MCF 10A (cell line): ENCODE measurements around the gene CABLES1. TPM values are rescaled to one million over a fixed set of nuclear protein-coding genes. Genes with fewer than 3 reads are reported as not detected.
"Not testable (repeated sequence)": the region's sequence is repeated elsewhere in the genome, so short reads cannot be mapped to it uniquely, and the experiment has no call there.

ENCODE experiments used
- BruUV-seq: library from RNA; stranded (reverse); fragments of 400-500 nt; replicated peaks from 2 replicates; lab custom pipeline; 2021; lab: Mats Ljungman, UMichigan
- CTCF ChIA-PET: fragments of 300-600 bp; sonication (Branson Sonifier 250); formaldehyde crosslinking; extraction: SDS; loops from one replicate; lab custom pipeline; 2021; ENCODE audit warnings: antibody characterized with exemption, inconsistent platforms; lab: Yijun Ruan, JAX
- POLR2A ChIA-PET: fragments of 300-600, 350-650 bp; sonication (Branson Sonifier 250); formaldehyde crosslinking; extraction: SDS; loops from one replicate; lab custom pipeline; 2020; ENCODE audit warnings: antibody characterized with exemption, inconsistent platforms; lab: Yijun Ruan, JAX
- DNase-seq: peaks from one replicate; pipeline ENCODE4 v3.0.0-alpha.2; 2018; ENCODE audit not compliant: unreplicated experiment
- H3K27ac Mint-ChIP-seq: one replicate; pipeline ENCODE4 v1.8.0; 2022; ENCODE audit warnings: mild to moderate bottlenecking, low read depth, mixed read lengths; ENCODE audit not compliant: unreplicated experiment
- H3K27me3 Mint-ChIP-seq: one replicate; pipeline ENCODE4 v1.8.0; 2022; ENCODE audit warnings: mixed read lengths; ENCODE audit not compliant: insufficient read depth, unreplicated experiment
- H3K36me3 Mint-ChIP-seq: one replicate; pipeline ENCODE4 v1.8.0; 2022; ENCODE audit warnings: mild to moderate bottlenecking, moderate library complexity, mixed read lengths; ENCODE audit not compliant: insufficient read depth, unreplicated experiment
- H3K4me1 Mint-ChIP-seq: one replicate; pipeline ENCODE4 v1.8.0; 2022; ENCODE audit warnings: mixed read lengths; ENCODE audit not compliant: insufficient read depth, unreplicated experiment
- H3K4me3 Mint-ChIP-seq: one replicate; pipeline ENCODE4 v1.8.0; 2022; ENCODE audit warnings: mild to moderate bottlenecking, moderate library complexity, mixed read lengths; ENCODE audit not compliant: unreplicated experiment
- H3K9me3 Mint-ChIP-seq: one replicate; pipeline ENCODE4 v1.8.0; 2022; ENCODE audit warnings: mixed read lengths; ENCODE audit not compliant: unreplicated experiment
- CTCF ChIP-seq: fragments of 200-600 bp; IDR thresholded peaks from one replicate; pipeline ENCODE4 v1.8.0; 2022; ENCODE audit warnings: antibody characterized with exemption, mild to moderate bottlenecking; ENCODE audit not compliant: unreplicated experiment
- intact Hi-C: fragments of 100-400 bp; cut with micrococcal nuclease; formaldehyde crosslinking; loops from 2 replicates; pipeline ENCODE4 v1.14.1; 2022
- total RNA-seq: library from RNA; stranded (reverse); gene quantifications from 2 replicates; pipeline ENCODE4 v1.2.3, GENCODE V29; 2022

Gene CABLES1
- total RNA-seq, 1 experiment from 2014 or later: 3.2 TPM

GRCh38 chr18:23284629-23285028 is 149.3 kb downstream of the CABLES1 start:
- intact Hi-C loops: no loop called here
- Mint-ChIP-seq H3K4me3 (no peak overlapping the region), H3K27ac (peak overlapping the region; percentile 77), H3K4me1 (peaks cover 30% of the 10 kb centered on the region), H3K27me3 (no peaks in the 10 kb centered on the region), H3K36me3 (no peaks in the 10 kb centered on the region), H3K9me3 (no peaks in the 10 kb centered on the region)
- no TSS peak for BruUV-seq
- no peak for DNase-seq
- CTCF ChIA-PET: no interaction called here
- TF ChIP-seq CTCF: no peak
- POLR2A ChIA-PET: interaction anchor here (0.8 kb wide), 1 partner anchor 20 kb away, joined by 3 read pairs; no protein-coding TSS in a partner anchor

- H3K27me3 Mint-ChIP-seq, H3K9me3 Mint-ChIP-seq, H3K4me3 Mint-ChIP-seq, DNase-seq, H3K36me3 Mint-ChIP-seq, intact Hi-C loops, POLR2A ChIA-PET, BruUV-seq, CTCF ChIA-PET: not testable (repeated sequence)
- Mint-ChIP-seq H3K27ac (peak overlapping the region; percentile 77), H3K4me1 (peaks cover 30% of the 10 kb centered on the region)
These were observed 150.3 kb downstream of the CABLES1 start for GRCh38 chr18:23285581-23285980.

- H3K27me3 Mint-ChIP-seq: no peaks in the 10 kb centered on the region
- peak overlapping the region; percentile 49 for H3K27ac Mint-ChIP-seq
- peaks cover 14% of the 10 kb centered on the region for H3K4me1 Mint-ChIP-seq
- no peak for TF ChIP-seq CTCF
- ChIA-PET POLR2A (no interaction called here), CTCF (interaction anchor here (0.5 to 0.7 kb wide), 5 partner anchors 9 to 412 kb away, joined by 3 to 4 read pairs (median 3); no protein-coding TSS in a partner anchor)
- no peaks in the 10 kb centered on the region for H3K36me3 Mint-ChIP-seq
- no peaks in the 10 kb centered on the region for H3K9me3 Mint-ChIP-seq
- peak; percentile 69 for DNase-seq
- H3K4me3 Mint-ChIP-seq: no peak overlapping the region
- BruUV-seq: no TSS peak
- intact Hi-C loops: no loop called here
These were observed 156.3 kb downstream of the CABLES1 start for GRCh38 chr18:23291456-23292205.

- H3K4me3 Mint-ChIP-seq: no peak overlapping the region
- TF ChIP-seq CTCF: no peak
- H3K27ac Mint-ChIP-seq: no peak overlapping the region
- intact Hi-C loops: no loop called here
- CTCF ChIA-PET: interaction anchor here (0.6 kb wide), 1 partner anchor 8 kb away, joined by 3 read pairs; no protein-coding TSS in a partner anchor
- no peak for DNase-seq
- peaks cover 15% of the 10 kb centered on the region for H3K36me3 Mint-ChIP-seq
- peaks cover 15% of the 10 kb centered on the region for H3K4me1 Mint-ChIP-seq
- POLR2A ChIA-PET: no interaction called here
- H3K9me3 Mint-ChIP-seq: no peaks in the 10 kb centered on the region
- no peaks in the 10 kb centered on the region for H3K27me3 Mint-ChIP-seq
- BruUV-seq: no TSS peak
These were observed 165.0 kb downstream of the CABLES1 start for GRCh38 chr18:23300231-23300805.
